ENCODE measurements around the gene CPT1A.

CPT1A gene

DNA sequence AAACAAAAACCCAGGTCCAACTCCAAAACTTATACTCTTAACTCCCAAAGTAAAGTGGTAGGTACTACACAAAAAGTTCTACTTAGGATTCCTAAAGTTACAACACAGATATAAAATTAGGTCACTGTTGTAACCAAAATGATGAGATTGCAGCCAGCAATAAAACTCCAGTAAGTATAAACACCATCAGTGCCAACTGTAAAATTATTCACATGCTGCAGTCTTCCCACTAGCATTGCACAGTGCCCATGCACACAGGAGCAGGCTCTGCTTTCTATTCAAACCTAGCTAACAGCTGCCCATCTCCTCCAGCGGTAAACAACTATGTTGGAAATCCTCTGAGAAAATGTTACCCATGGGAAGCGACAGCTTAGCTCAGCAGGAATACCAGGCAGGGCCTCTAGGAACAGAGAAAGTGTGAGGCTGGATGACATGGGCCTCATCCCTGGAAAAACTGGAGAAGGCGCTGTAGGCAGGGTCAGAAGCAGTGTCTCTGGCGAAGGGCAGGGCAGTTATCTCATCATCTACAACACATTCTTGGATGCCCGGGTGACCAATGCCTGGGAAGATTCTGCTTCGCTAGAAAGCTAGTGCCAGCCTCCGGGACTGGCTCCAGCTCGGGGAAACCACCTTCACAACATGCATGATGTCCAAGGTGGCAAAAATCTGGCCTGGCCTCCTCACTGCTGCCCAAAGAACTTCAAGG is 9.1 kb downstream of the CPT1A start:
- DNase-seq (ENCODE audit: low read depth in 2 of 2, low spot score in 1 of 2) = no peak

DNA sequence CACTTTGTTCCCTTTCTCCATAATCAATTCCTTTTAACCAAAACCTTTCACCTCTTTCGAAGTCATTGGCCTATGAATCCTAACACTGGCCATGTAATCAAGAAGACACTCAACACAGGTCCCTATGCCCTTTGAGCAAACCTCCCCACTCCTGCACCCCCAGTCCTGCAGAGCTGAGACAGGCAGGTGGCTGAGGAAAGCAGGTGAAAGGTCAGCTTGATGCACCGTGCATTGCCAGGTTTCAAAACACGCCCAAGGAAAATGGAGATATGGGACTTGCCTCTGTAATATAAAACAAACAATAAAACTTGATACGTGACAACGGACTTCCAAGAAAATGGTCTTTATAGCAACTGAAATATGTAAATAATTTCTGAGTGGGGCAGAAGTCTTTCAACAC is 10.6 kb downstream of the CPT1A start:
- no peak for DNase-seq (ENCODE audit: low read depth in 2 of 2, low spot score in 1 of 2)

DNA sequence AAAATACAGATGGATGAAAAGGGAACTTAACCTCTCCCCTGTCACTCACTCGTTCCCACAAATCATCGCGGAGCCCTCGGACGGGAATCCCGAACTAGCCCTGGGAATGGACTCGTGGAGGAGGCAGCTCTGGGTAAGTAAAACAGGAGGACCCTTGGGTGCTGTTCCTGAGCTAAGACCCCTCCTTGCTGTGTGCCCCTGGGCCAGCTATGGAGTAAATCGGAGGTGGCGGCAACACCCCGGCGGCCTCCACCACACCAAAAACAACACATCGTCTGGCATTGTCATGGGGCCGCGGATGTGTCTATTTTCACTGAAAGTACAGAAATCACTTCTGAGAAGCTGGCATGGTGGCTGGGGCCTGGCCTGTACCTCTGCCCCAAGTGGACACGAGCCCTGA is 12.1 kb downstream of the CPT1A start:
- no peak for DNase-seq (ENCODE audit: low read depth in 2 of 2, low spot score in 1 of 2)

DNA sequence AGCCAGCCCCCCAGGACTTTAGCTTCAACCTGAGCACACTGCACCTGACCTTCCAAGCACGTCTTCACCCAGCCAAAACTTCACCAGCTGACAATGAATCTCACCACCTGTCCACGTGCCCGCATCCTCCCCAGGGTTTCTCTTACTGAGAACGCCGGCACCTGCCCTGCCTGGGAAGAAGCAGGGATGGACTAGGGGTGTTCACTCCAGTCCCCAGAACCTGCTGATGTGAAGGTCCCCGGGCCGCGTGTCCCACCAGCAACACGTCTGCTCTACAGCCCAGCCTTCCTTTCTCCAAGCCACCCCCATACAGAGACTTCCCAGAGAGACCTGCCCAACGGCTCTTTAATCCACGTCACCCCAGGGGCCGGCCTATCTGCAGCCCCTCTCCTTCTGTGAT is 12.8 kb downstream of the CPT1A start:
- DNase-seq (ENCODE audit: low read depth in 2 of 2, low spot score in 1 of 2) = no peak

DNA sequence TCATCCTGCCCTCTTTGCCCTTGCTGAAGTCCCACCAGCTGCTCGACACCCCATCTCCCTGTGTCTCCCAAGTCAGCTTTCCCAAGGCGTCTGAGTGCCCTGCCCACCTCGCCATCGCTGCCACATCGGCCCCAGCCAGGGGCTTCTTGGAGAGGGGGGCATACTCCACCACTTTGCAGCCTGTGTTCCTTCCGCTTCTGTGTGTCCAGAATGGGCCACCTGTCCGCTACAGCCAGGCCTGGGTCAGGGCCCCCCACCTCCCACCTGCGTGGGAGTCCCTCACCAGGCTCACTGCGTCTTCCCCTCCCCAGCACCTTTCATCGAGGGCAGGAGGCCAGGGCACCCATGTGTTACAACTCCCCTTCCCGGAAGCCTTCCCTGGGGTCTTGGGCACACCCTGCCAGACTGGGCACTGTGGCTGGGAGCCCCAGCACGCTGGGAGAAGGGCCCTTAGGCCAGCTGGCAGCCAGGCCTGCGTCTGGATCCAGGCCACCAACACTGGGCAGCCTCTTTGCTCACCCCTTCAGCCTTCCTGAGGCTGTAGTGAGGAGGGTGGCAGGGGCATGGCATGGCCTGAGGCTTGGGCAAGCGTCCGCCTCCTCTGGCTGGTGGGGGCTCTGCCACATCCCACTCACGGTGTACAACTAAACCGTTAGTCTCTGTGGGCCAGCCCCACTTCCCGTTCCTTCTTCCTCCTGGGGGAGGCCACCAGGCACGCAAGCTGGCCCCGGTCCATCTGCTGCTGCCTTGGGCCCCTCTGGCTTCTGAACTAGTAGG is 13.4 kb downstream of the CPT1A start:
- DNase-seq (ENCODE audit: low read depth in 2 of 2, low spot score in 1 of 2) = no peak

DNA sequence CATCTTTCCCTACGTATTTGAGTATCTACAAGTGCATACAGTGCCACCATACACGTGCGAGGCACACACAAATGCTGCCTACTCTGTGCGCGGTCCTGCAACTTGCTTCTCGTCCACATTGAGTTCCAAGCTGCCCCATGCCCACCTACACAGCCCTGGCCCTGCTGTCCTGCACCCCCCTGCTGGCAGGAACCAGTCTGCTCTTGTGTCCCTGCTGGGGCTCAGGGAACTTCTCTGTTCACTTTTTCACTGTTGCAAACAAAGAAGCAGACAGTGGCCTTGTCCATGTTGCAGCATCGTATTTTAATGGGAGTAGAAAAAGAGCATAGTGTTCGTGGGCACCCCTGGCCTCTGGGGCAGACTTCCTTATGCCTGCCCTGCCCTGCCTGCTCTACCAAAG is 14.0 kb downstream of the CPT1A start:
- no peak for DNase-seq (ENCODE audit: low read depth in 2 of 2, low spot score in 1 of 2)

DNA sequence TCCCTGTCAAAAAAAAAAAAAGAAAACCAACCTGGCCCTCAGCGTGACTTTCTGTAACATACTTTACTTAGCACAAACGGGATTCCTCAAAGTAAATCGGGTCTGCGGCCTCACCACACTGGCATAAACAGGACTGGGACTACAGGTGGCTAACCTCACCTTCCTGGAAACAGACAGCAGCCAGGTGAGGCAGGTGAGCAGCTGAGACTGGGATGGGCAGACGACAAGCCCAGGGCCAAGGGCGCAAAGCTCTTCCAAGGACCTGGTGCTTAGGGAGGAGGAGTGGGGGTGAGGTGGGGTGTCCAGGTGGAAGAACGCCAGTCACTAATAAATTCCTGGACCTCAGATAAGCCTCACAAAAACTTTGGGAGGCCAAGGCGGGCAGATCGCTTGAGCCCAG is 15.0 kb downstream of the CPT1A start:
- no peak for DNase-seq (ENCODE audit: low read depth in 2 of 2, low spot score in 1 of 2)

DNA sequence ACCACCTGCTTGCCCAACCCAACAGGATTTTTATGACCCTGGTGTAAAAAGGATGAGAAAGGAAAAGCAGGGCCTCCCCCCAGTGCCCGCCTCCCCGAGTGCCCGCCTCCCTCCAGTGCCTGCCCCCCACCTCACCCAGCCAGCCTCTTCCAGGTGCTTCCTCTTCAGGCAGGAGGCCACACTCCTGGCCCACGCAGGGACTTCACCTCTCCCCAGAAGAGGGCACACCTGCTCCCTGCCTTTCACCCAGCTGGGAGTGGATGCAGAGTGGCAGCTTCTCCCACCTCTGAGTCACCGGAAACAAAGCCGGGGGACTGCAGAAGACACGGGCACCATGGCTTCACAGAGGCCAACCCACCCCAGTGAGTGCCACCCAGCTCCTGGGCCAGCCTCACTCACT is 16.1 kb downstream of the CPT1A start:
- no peak for DNase-seq (ENCODE audit: low read depth in 2 of 2, low spot score in 1 of 2)

DNA sequence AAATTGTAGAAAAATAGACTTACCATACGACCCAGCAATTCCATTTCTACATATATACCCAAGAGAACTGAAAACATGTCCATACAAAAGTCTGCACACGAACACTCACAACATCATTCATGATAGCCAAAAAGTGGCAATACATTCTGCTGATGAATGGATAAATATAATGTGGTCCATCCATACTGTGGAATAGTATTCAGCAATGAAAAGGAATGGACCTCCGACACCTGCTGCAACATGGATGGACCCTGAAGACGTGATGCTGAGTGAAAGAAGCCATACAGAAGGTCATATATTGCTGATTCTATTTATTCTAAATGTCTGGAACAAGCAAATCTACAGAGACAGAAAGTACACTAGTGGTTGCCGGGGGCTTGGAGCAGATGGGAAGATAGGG is 19.2 kb downstream of the CPT1A start:
- DNase-seq (ENCODE audit: low read depth in 2 of 2, low spot score in 1 of 2) = no peak

DNA sequence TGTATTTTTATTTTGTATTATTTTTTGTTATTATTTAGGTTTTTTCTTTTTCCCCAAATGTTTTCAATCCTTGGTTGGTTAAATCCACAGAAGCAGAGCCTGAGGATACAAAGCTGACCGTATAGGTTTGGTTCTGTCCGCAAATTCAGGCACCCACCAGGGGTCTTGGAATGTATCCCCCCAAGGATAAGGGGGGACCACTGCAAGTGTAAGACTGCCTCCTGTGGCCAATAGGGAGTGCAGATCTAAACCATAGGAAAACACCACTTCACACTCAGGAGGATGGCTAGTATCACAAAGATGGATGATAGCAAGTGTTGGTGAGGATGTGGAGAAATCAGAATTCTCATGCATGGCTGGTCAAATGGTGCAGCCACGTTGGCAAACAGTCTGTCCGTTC is 20.0 kb downstream of the CPT1A start:
- DNase-seq (ENCODE audit: low read depth in 2 of 2, low spot score in 1 of 2) = no peak

DNA sequence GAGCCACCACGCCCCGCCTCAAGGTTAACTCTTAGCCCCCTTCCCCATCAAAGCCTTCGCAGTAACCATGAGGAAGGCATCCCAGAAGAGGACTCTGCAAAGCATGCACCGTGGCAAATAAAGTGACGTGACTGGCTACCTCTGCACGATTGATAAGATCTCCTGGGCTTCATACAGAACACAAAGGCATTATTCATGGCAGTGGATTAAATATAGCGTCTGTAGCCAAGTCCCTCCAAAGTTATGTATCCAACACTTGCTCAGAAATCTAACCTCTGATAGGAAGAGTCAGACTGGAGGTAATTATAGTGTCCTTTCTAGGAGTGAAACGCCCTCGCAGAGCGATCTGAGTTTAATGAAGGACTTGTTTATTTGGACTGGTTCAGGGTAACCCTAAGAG is 22.4 kb downstream of the CPT1A start:
- DNase-seq (ENCODE audit: low read depth in 2 of 2, low spot score in 1 of 2) = no peak

DNA sequence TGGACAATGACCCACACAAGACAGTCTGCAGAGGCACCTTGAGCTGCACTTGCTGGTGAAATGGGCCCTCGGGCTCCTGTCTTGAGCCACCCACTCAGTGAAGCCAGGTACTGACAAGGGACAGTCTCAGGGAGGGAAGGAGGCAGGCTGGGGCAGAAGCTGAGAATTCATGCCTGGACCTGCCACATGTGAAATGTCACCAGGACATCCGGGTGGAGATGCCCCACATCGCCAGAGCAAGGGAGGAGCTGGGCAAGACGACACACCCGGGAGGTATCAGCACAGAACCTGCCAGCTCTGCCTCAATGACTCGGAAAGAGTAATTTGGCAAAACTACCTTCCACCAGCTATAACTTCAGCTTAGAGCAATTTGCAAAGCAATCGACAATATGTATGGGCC is 23.5 kb downstream of the CPT1A start:
- DNase-seq (ENCODE audit: low read depth in 2 of 2, low spot score in 1 of 2) = no peak

DNA sequence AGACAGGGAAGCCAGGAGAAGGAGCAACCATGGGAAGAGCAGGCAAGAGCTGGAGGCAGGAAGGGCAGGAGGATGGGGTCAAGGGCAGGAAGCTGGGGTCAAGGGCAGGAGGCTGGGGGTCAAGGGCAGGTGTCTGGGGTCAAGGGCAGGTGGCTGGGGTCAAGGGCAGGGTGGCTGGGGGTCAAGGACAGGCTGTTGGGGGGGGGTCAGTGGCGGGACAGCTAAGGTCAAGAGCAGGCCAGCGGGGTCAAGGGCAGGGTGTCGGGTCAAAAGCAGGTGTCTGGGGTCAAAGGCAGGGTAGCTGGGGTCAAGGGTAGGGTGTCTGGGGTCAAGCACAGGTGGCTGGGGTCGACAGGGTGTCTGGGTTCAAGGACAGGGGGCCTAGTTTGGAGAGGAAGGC is 24.2 kb downstream of the CPT1A start:
- no peak for DNase-seq (ENCODE audit: low read depth in 2 of 2, low spot score in 1 of 2)

DNA sequence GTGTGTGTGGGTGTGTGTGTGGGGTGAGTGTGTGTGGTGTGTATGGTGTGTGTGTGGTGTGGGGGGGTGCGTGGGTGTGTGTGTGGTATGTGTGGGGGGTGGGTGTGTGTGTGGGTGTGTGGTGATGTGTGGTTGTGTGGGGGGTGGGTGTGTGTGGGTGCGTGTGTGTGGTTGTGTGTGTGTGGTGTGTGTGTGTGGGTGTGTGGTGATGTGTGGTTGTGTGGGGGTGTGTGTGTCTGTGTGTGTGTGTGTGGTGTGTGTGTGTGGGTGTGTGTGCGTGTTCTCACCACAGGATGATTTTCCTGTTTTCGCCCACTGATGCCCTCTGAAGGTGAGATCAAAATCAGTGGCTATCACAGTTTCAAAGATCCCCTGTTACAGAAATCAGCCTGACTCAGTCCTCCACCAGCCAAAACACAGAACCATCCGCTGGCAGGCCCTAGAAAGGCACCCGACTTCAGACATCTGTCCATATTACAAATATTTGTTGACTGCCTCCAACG is 24.7 kb downstream of the CPT1A start:
- no peak for DNase-seq (ENCODE audit: low read depth in 2 of 2, low spot score in 1 of 2)

DNA sequence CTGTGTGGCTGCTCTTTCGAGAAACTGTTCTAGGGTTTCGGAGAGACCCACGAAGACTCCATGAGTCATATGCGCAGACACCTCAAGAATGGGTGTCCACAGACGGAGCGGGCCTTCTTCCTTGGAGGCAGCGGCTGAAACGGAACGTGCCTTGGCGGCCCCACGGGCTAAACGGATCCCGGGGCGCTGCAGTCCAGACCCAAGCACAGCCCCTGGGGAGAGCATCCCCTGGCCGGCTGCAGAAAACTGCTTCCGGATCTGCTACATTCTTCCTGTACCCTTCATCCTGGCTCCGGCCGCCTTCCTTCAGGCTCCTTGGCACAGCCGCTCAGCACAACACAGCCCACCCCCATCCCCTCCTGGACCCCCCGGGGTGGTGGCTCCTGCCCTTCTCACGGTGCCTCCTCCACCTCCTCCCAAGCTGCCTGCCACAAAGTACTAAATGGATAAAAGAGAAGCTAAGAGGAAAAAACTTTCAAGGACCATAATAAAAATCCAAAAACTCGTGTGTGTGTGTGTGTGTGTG is 25.4 kb downstream of the CPT1A start:
- no peak for DNase-seq (ENCODE audit: low read depth in 2 of 2, low spot score in 1 of 2)

DNA sequence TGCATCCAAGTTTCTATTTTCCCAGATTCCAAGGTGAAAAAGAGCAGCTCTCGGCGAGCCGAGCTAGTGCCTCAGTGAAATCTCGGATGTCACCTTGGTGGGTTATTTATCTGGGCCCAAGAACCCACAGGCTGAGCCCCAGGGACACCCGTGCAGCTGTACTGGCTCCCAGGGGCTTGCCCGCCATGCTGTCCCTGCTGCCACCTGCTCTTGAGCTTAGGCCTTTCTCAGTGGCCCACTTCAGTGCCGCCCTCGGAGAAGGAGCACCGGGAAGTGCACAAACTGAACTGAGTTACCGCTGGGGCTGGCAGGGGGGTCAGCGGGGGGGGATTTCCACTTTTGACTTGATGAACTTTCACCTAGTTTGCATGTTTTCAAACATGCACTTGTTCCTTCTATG is 27.9 kb downstream of the CPT1A start:
- DNase-seq (ENCODE audit: low read depth in 2 of 2, low spot score in 1 of 2) = no peak

DNA sequence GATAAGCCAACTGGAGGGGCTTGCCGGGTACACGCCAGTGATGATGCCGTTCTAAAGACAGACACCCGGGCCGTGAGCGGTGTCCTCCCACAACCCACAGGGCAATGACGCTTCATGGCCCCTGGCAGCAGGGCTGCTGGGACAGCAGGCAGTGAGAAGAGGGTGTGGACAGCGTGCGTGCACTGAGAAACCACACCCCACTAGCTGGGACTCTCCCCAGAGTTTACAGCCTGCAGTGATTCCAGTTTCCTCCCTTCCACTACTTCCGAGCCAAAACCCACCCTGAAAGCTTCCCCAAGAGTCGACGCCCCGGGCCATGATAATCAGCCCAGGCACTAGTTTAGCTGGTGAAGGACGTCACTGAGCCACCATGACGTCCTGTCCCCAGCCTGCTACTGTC is 29.2 kb downstream of the CPT1A start:
- DNase-seq (ENCODE audit: low read depth in 2 of 2, low spot score in 1 of 2) = no peak

DNA sequence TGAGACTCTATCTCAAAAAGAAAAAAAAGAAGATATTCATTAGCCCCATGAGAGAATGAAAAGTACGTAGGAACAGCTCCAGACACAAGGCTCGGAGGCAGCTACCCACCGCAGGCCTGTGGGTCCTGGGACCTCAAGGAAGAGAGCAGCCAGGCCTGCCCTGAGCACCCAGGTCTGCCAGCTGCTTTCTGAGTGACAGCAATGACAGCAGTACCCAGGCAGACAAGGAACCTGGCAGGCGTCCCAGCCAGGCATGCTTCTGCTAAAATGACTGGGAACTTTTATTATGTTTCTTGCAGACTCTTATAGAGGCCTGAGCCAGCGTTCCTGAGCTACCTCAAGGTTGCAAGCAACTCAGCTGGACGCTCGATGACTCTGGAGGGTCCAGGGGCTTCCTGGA is 31.6 kb downstream of the CPT1A start:
- DNase-seq (ENCODE audit: low read depth in 2 of 2, low spot score in 1 of 2) = no peak

DNA sequence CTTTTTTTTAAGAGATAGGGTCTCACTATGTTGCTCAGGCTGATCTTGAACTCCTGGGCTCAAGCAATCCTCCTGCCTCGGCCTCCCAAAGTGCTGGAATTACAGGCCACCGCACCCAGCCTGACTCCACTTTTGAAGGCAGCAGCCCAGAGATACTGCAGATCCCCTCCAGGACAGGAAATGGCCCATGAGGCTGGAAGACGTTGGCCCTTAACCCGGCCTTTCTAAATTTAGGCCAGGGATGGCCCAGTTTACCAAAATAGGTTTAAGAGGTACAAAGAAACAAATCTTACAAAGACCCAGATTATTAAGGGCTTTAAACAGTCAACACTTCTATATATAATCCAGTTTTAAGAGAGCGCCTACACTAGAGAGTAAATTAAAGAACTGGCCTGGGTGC is 32.2 kb downstream of the CPT1A start:
- DNase-seq (ENCODE audit: low read depth in 2 of 2, low spot score in 1 of 2) = no peak

DNA sequence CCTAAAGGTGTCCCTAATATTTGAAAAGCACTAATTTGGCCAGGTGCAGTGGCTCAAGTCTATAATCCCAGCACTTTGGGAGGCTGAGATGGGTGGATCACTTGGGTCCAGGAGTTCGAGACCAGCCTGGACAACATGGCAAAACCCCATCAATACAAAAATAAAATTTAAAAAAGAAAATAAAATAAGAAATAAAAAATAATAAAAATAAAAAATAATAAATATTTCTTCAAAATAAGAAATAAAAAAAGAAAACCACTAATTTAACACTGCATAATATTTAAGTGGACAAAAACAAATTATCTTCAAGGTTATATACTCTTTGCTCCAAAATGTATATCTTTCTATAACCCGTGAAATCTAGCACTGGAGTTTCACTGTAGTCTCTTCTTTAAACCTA is 32.9 kb downstream of the CPT1A start:
- no peak for DNase-seq (ENCODE audit: low read depth in 2 of 2, low spot score in 1 of 2)

DNA sequence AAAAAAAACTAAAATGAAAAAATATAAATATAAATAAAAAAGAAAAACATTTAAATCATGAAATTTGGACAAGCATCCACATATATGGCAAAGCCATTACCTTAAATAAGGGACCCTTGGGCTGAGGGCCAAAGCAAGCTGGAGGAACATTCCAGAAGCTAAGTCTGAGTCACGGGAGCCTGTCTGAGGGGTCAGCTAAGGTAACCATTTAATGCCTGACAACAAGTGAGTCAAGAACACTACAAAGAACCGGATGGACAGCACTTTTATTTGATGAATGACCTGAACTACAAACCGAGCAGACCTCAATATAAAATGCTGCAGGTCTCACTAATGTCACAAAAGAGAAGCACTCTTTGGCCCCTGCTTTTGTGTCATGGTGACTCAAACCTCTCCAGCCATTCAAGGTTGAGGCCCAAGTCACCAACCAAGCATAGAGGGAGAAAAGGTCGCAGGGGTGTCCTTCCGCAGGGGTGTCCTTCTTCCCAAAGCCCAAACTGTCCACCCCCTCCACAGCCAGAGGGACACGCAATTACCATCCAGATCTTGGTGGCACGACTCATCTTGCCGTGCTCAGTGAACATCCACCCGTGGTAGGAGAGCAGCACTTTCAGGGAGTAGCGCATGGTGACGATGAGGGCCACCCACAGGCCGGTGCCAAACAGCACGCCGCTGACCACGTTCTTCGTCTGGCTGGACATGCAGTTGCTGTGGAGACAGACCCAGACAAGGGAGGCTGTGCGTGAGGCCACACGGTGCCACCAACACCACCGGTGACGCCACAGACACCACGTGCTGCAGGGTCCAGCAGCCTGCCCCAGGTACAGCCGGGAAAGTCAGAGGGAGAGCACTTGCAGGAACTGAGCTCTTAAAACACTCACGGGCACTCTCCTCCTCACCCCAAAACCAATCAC is 34.5 kb downstream of the CPT1A start:
- no peak for DNase-seq (ENCODE audit: low read depth in 2 of 2, low spot score in 1 of 2)

DNA sequence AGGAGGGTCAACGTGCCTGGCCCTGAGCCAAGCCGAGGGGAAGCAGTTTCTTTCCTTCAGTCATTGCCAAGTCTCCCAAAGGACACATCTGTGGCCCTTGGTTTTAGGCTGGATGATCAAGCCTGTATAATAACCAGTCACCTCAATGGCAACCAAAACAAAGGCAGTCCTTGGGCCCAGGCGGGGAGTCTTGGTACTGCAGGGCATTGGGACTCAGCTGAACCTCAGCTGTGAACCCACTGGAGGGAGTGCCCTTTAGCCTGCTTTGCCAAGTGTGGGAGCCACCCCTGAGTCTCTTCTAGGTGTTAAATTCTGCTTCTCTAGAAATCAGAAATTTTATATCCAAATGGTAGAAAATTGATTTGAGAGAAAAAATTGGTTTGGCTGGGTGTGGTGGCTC is 36.9 kb downstream of the CPT1A start:
- no peak for DNase-seq (ENCODE audit: low read depth in 2 of 2, low spot score in 1 of 2)
